HL-60 (cell line): ENCODE data around the gene GAB2.

Experiments used
- DNase-seq, 2 experiments: peaks; one replicate each; pipeline ENCODE4 v3.0.0-alpha.2; 2010 to 2020; ENCODE audit warnings: low read depth in 1 of 2, low spot score in 1 of 2
- H3K27ac ChIP-seq: fragments of 250-450 bp; sonication (Bioruptor Pico); replicated peaks from 2 replicates; pipeline ENCODE4 v1.5.1; 2020; ENCODE audit warnings: mild to moderate bottlenecking, moderate library complexity
- H3K27me3 ChIP-seq: fragments of 250-450 bp; sonication (Bioruptor Pico); 2 replicates; pipeline ENCODE4 v1.5.1; 2021; ENCODE audit warnings: mild to moderate bottlenecking, moderate library complexity; ENCODE audit not compliant: insufficient read depth, poor library complexity, severe bottlenecking
- H3K4me3 ChIP-seq: replicated peaks from 2 replicates; pipeline ENCODE4 v1.5.1; 2011; ENCODE audit warnings: mild to moderate bottlenecking, control low read depth, low read length; ENCODE audit not compliant: insufficient read depth
- CTCF ChIP-seq: IDR thresholded peaks from one replicate; pipeline ENCODE4 v1.5.1; 2011; ENCODE audit warnings: low read length, control low read depth, inconsistent platforms; ENCODE audit not compliant: insufficient read depth
- GABPA ChIP-seq: IDR thresholded peaks from 2 replicates; pipeline ENCODE4 v1.6.1; 2012; ENCODE audit warnings: low read depth
- POLR2AphosphoS5 ChIP-seq: IDR thresholded peaks from 2 replicates; pipeline ENCODE4 v1.6.1; 2012; ENCODE audit warnings: low read depth
- REST ChIP-seq: IDR thresholded peaks from 2 replicates; pipeline ENCODE4 v1.6.1; 2012; ENCODE audit warnings: low read depth; ENCODE audit not compliant: insufficient replicate concordance
- SPI1 ChIP-seq: IDR thresholded peaks from 2 replicates; pipeline ENCODE4 v1.6.1; 2012; ENCODE audit warnings: low read depth, mild to moderate bottlenecking, borderline replicate concordance

Gene GAB2

GRCh38 chr11:78365381-78365792 lies 52.2 kb downstream of the GAB2 start:
- Histone ChIP-seq H3K27ac (no peak overlapping the region), H3K27me3 (no peaks in the 10 kb centered on the region), H3K4me3 (no peak overlapping the region)
- no peak for DNase-seq
- TF ChIP-seq POLR2AphosphoS5 = no peak
- no peak for TF ChIP-seq SPI1
- no peak for TF ChIP-seq REST
- no peak for TF ChIP-seq CTCF
- no peak for TF ChIP-seq GABPA

GRCh38 chr11:78364128-78364751 lies 53.4 kb downstream of the GAB2 start:
- TF ChIP-seq GABPA (no peak), SPI1 (no peak)

GRCh38 chr11:78363024-78363619 lies 54.5 kb downstream of the GAB2 start:
- TF ChIP-seq CTCF = no peak
- no peak for TF ChIP-seq SPI1
- TF ChIP-seq REST = no peak
- no peak for TF ChIP-seq POLR2AphosphoS5
- no peak for TF ChIP-seq GABPA
- no peak overlapping the region for H3K4me3 ChIP-seq
- H3K27me3 ChIP-seq = no peaks in the 10 kb centered on the region
- DNase-seq = no peak
- H3K27ac ChIP-seq = no peak overlapping the region

More at GRCh38 chr11:78364128-78364751, 53.4 kb downstream of the GAB2 start:
- no peak overlapping the region for H3K27ac ChIP-seq
- DNase-seq = no peak
- no peak overlapping the region for H3K4me3 ChIP-seq
- H3K27me3 ChIP-seq = no peaks in the 10 kb centered on the region

- H3K27ac ChIP-seq = no peak overlapping the region
Measured at GRCh38 chr11:78361228-78361627, 56.4 kb downstream of the GAB2 start.

More at GRCh38 chr11:78361228-78361627, 56.4 kb downstream of the GAB2 start:
- H3K4me3 ChIP-seq = no peak overlapping the region
- TF ChIP-seq SPI1 = no peak
- no peak for TF ChIP-seq REST
- no peak for TF ChIP-seq GABPA
- no peak for TF ChIP-seq CTCF
- no peak for TF ChIP-seq POLR2AphosphoS5
- H3K27me3 ChIP-seq = no peaks in the 10 kb centered on the region
- no peak for DNase-seq
